ENCODE measurements around the gene RNF4.
"Not testable (repeated sequence)": the region's sequence is repeated elsewhere in the genome, so short reads cannot be mapped to it uniquely, and the experiment has no call there.

The RNF4 gene, protein sequence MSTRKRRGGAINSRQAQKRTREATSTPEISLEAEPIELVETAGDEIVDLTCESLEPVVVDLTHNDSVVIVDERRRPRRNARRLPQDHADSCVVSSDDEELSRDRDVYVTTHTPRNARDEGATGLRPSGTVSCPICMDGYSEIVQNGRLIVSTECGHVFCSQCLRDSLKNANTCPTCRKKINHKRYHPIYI

DNA sequence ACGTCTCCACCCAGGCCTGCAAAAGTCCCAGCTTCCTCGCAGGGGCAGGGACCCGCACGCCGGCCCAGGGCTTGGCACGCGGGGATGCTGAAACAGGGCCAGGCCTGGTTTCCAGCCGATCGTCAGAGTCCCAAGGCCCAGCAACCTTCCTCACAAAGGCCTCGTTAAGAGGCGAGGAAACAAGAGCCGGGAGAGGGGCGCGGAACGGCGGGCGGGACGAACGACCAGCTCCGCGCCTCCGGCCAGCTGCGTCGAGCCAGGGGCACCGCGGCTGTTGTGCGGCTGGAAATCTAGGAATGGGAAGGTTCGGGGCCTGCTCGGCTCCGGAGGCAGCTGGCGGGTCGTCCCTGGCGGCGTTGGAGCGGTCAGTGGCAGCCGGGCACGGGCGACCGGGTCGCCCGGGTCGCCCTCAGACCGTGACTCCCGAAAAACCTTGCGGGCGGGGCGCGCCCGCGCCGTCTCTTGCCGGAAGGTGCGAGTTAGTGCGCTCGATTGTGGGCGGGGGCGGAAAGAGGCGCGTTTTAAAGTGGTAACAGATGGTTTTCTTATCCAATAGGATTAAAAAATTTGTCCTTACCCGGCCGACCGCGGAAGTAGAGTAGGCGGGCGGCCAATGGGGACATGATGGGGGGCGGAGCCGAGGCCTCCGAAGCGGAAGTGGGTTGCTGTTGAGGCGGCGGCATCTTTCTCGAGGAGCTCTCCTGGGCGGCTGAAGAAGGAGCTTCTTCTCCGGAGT is at the start of gene RNF4:
RNF4 (plus strand) TSS at position 651 of the 736 bp plus-strand sequence. CDS start 21,388 bp downstream, outside the sequence.
- ATAC-seq (replicated peaks): peak; percentile 85
- H3K36me3 Mint-ChIP-seq: peaks cover 21 to 27% of the 10 kb centered on the region in 2 donors
- H3K9me3 Mint-ChIP-seq: no peaks in the 10 kb centered on the region

DNA sequence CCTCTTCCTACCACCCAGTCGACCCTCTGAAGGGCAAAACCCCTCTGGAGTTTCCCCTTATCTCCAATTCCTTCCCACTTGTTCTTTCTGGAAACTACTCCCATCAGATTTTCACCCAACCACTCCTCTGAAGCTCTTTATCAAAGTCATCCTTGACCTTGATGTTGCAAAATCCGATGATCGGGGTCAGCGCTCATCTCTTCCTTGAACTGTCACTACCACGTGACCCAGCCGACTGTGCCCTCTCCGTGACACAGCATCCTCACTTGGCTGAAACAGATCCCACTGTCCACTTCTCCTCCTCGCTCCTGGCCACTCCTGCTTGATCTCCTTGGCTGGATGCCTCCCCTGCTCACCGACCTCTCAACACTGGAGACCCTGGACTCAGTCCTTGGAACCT is 49.1 kb upstream of the RNF4 start:
- peaks cover 23 to 33% of the 10 kb centered on the region in 2 donors for H3K4me1 Mint-ChIP-seq
- H3K27me3 Mint-ChIP-seq: peaks cover 56% of the 10 kb centered on the region in 2 donors
- DNase-seq (no peak), ATAC-seq (replicated peaks) (no peak)
- H3K9me3 Mint-ChIP-seq: no peaks in the 10 kb centered on the region
- peak overlapping the region; percentile 34 for H3K27ac Mint-ChIP-seq
- H3K4me3 Mint-ChIP-seq: peak overlapping the region; percentile 0 to 12
- no peaks in the 10 kb centered on the region for H3K36me3 Mint-ChIP-seq

More for the DNA sequence above, at the start of gene RNF4:
- DNase-seq: peak; percentile 95
- Mint-ChIP-seq H3K27me3 (peaks cover 2% of the 10 kb centered on the region in 2 donors), H3K27ac (peak within 1 kb of the TSS; percentile 99), H3K4me3 (peak within 1 kb of the TSS; percentile 97 to 98), H3K4me1 (peaks cover 22 to 47% of the 10 kb centered on the region in 2 donors)

DNA sequence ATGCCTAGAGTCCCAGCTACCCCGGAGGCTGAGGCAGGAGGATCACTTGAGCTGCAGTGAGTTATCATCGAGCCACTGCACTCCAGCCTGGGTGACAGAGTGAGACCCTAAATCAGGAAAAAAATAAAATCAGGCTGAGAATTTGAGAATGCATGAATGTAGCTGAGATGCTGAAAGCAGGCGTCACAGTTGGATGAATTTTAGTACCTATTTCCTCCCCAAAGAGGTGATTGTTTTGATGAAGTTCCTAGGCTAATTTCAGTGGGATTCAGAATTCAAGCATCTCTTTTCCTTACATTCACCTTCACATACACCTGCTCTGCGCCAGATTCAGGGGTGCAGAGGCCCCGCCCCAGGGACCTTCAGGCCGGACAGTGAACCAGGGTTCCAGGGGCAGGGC is 47.0 kb upstream of the RNF4 start:
- H3K4me3 Mint-ChIP-seq: no peak overlapping the region
- H3K27me3 Mint-ChIP-seq: peaks cover 39 to 41% of the 10 kb centered on the region in 2 donors
- DNase-seq: no peak
- peaks cover 23% of the 10 kb centered on the region in 2 donors for H3K4me1 Mint-ChIP-seq
- no peaks in the 10 kb centered on the region for H3K9me3 Mint-ChIP-seq
- ATAC-seq (replicated peaks): no peak
- no peaks in the 10 kb centered on the region for H3K36me3 Mint-ChIP-seq
- no peak overlapping the region for H3K27ac Mint-ChIP-seq

DNA sequence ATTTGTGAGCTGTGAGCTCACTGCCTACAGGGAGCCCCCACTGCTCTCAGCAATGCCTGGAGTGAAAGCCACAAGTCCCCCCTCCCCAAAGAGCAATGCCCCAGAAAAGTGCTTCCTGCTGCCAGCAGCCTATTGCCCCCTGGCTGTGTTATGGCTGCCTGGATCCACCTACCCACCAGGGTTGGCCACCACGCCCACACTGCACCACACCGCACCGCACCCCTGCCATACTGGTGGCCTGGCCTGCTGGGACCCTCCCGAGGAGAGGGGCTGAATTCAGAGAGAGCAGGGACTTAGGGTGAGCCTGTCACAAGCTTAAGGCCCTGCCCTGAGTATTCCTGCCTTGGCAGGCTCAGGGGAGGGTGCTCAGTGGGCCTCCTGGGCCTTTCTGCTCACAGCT is 45.8 kb upstream of the RNF4 start:
- no peak overlapping the region for H3K4me3 Mint-ChIP-seq
- peaks cover 31 to 34% of the 10 kb centered on the region in 2 donors for H3K27me3 Mint-ChIP-seq
- H3K4me1 Mint-ChIP-seq: peaks cover 15 to 16% of the 10 kb centered on the region in 2 donors
- DNase-seq: no peak
- no peaks in the 10 kb centered on the region for H3K9me3 Mint-ChIP-seq
- no peak overlapping the region for H3K27ac Mint-ChIP-seq
- ATAC-seq (replicated peaks): no peak
- no peaks in the 10 kb centered on the region for H3K36me3 Mint-ChIP-seq

DNA sequence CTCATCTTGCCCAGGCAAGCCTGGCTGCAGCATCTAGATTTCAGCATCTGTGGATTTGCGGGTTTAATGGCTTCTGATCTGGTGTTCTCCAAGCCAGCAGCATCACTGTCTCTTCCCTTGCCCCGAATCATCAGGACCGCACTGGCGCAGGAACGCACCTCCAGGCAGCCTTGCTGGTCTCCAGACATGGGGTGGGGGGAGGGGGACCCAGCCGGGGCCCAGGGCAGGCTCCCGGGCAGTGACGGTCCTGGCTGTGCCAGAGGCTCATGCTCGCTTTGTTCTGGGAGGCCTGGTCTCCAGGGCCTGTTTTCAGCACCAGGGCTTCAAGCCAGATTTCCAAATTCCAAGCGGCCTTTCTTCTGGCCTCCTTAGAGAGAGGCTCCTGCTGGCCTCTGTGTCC is 45.2 kb upstream of the RNF4 start:
- Mint-ChIP-seq H3K27ac (no peak overlapping the region), H3K36me3 (no peaks in the 10 kb centered on the region), H3K27me3 (peaks cover 33 to 35% of the 10 kb centered on the region in 2 donors), H3K4me1 (peaks cover 14 to 18% of the 10 kb centered on the region in 2 donors), H3K4me3 (no peak overlapping the region), H3K9me3 (no peaks in the 10 kb centered on the region)
- no peak for ATAC-seq (replicated peaks)
- no peak for DNase-seq

DNA sequence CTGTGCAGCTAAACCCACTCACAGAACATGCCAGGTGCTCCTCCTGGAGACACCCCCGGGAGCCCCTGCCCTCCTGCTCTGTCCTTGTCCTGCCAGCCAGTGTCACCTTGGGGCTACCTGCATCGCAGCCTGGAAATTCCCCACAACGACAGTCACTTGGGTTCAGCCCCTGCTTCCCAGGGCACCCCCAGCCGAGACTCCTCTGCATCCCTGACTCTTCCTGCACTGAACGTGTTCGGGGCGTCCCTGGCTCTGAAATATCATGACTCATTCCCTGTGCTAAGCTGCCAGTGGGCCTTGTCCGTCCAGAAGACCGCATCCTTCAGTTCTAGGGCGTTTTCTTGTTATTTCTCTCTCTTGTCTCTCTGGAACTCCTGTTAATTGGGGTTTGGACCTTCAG is 44.3 kb upstream of the RNF4 start:
- no peaks in the 10 kb centered on the region for H3K9me3 Mint-ChIP-seq
- ATAC-seq (replicated peaks) (no peak), DNase-seq (no peak)
- no peaks in the 10 kb centered on the region for H3K36me3 Mint-ChIP-seq
- no peak overlapping the region for H3K4me3 Mint-ChIP-seq
- no peak overlapping the region for H3K27ac Mint-ChIP-seq
- peaks cover 35 to 39% of the 10 kb centered on the region in 2 donors for H3K27me3 Mint-ChIP-seq
- H3K4me1 Mint-ChIP-seq: peaks cover 6 to 12% of the 10 kb centered on the region in 2 donors

DNA sequence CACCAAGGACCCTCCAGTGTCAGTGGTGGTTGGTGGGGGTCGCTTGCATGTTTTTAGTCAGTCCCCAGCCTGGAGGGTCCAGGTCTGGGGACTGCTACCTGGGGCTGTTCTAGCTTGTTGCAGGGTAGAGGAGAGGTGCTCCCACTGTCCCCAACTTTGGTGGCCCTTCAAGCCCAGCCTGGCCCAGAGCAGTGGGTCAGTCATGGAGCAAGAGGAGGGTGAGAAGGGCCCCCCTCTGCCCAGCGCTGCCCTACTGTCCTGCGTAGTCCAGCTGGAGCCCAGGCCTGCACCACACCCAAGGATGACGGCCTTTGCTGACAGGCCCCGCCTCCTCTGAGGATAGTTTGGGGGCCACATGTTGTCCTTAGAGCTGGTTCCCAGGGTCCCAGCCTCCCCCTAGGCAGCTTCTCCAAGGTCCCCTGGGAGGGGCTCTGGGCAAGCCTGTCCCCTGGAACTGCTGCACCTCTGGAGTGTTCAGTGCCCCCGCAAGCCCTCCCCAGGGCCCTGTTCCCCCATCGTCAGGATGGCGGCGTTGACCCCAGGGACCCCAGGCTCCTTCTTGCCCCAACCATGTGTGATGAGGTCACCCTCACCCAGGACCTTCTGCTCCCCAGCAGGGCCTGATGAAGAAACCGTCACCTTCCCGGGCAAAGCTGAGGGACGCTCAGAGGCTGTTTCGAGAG is 43.4 kb upstream of the RNF4 start:
- Mint-ChIP-seq H3K9me3 (no peaks in the 10 kb centered on the region), H3K4me3 (no peak overlapping the region), H3K27me3 (peaks cover 26 to 30% of the 10 kb centered on the region in 2 donors), H3K4me1 (peaks cover 0 to 6% of the 10 kb centered on the region in 2 donors), H3K27ac (no peak overlapping the region), H3K36me3 (no peaks in the 10 kb centered on the region)
- DNase-seq: no peak
- ATAC-seq (replicated peaks): no peak

DNA sequence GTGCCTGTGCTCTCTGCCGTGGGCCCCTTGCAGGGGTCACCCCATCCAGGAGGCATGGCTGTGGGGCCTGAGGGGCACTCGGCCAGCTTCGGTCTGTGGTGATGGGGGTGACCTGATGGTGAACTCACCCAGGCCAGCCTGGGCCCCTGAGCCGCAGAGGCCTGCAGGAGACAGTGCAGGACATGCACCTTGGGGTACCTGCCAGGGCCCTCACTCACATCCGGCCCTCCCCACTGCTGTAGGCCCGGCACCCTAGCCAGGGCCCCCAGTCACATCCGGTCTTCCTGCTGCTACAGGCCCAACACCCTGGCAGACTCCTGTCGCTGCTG is 42.9 kb upstream of the RNF4 start:
- Mint-ChIP-seq H3K27ac (no peak overlapping the region), H3K27me3 (peaks cover 21 to 25% of the 10 kb centered on the region in 2 donors), H3K4me3 (no peak overlapping the region), H3K9me3 (no peaks in the 10 kb centered on the region), H3K36me3 (no peaks in the 10 kb centered on the region), H3K4me1 (peaks cover 0 to 6% of the 10 kb centered on the region in 2 donors)
- DNase-seq (no peak), ATAC-seq (replicated peaks) (no peak)

DNA sequence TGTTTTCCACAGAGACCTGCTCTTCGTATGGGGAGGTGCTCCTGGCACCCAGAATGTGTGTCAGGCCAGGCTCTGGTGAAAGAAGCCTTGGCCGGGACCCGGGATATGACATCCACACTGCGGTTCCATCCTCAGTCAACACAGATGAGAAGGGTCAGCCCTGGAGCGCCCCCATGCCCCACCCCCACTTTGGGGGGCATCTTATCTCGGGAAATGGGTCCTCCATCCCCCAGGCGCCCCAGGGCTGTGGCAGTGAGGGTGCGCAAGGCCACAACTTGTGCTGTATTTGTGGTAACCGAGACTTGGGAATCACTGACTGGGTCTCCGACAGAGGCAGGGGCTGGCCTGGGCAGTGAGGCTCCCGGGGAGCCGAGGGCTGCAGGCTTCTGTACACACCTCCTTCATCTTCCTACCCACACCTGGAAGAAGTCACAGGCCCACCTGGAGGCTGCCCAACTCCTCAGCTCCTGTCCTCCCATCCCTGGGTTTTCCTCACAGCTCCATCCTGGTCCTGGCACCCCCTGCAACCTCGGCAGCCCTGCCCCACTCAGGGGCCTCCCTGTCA is 42.1 kb upstream of the RNF4 start:
- H3K4me1 Mint-ChIP-seq: peaks cover 0 to 6% of the 10 kb centered on the region in 2 donors
- H3K4me3 Mint-ChIP-seq: no peak overlapping the region
- no peaks in the 10 kb centered on the region for H3K36me3 Mint-ChIP-seq
- no peak overlapping the region for H3K27ac Mint-ChIP-seq
- ATAC-seq (replicated peaks): no peak
- peaks cover 20 to 33% of the 10 kb centered on the region in 2 donors for H3K27me3 Mint-ChIP-seq
- no peak for DNase-seq
- no peaks in the 10 kb centered on the region for H3K9me3 Mint-ChIP-seq

DNA sequence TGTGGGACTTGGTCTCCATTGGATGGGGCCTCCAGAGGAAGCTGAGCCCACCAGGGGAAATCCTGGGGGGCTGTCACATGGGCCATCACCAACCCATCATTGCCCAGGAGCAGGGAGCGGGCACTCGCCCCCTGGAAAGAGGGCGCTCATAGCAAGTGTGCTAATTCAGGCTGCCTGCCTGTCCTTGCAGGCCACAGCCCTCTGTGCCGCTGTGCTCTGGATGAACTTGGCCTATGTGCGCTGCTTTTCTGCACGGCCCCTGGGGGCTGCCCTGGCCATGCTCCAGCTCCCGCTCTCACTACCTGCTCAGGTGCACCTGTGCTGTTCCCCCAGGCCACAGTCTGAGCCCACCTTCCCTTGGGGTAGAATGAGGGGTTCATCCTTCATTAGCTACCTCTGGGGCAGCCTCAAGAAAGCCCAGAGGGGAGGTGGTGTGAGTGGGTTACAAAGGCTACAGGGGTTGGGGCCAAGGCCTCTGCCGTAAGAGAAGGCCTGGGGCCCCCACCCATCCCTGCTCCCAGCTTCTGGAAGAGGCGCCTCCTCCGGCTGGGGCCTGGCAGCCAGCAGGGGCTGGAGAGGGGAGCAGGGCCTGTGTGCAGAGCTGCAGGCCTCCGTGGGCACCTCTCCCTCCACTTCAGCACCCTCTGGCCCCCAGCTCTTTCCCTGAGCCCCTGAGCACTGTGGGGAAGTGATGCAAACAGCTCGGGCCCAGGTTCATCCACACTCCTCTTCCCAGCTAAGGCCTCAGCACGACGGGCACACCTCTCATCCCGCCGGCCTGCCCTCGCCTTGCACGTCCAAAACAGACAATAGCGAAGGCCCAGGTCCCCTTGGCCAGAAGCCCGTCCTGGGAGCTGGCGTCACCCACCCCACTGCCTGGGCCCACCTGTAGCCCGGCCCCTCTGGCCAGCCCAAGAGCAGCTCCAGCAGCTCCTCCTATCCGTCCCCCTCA is 41.2 kb upstream of the RNF4 start:
- Mint-ChIP-seq H3K27ac (no peak overlapping the region), H3K4me1 (peaks cover 0 to 2% of the 10 kb centered on the region in 2 donors), H3K27me3 (peaks cover 14 to 28% of the 10 kb centered on the region in 2 donors), H3K4me3 (no peak overlapping the region), H3K9me3 (no peaks in the 10 kb centered on the region), H3K36me3 (no peaks in the 10 kb centered on the region)
- DNase-seq (no peak), ATAC-seq (replicated peaks) (no peak)

DNA sequence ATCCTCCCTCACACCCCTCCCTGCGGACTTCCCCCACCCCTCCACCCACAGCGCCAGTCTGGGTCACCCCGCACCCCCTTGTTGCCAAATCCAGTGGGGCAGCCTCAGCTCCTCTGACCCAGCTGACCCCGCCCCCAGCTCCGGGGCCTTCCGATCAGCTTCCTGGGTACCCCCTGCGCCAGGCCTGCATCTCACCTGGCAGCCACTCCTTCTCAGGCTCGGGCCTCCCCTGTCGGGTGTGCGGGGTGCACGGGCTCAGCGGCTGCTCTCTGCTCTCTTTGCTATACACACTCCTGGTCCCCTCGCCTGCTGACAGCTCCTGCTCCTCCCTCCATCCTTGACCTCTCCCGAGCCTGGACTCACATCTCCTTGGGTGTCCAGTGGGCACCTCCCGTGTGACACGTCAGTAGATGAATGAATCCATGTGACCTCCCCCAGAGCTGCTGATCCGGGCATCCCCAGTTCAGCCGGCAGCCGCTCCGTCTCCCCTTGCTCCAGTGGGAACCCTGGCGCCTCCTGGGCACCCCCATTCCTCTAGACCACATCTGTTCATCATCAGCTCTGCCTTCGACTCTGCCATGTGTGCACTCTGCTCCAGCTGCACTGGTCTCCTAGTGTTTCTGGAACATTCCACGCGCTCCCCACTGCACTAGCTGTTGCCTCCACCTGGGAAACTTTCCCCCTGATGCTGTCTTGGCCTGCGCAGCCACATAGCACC is 40.3 kb upstream of the RNF4 start:
- no peak overlapping the region for H3K4me3 Mint-ChIP-seq
- DNase-seq: no peak
- H3K9me3 Mint-ChIP-seq: no peaks in the 10 kb centered on the region
- no peak overlapping the region for H3K27ac Mint-ChIP-seq
- peaks cover 8 to 22% of the 10 kb centered on the region in 2 donors for H3K27me3 Mint-ChIP-seq
- H3K4me1 Mint-ChIP-seq: peaks cover 0 to 2% of the 10 kb centered on the region in 2 donors
- H3K36me3 Mint-ChIP-seq: no peaks in the 10 kb centered on the region
- no peak for ATAC-seq (replicated peaks)

DNA sequence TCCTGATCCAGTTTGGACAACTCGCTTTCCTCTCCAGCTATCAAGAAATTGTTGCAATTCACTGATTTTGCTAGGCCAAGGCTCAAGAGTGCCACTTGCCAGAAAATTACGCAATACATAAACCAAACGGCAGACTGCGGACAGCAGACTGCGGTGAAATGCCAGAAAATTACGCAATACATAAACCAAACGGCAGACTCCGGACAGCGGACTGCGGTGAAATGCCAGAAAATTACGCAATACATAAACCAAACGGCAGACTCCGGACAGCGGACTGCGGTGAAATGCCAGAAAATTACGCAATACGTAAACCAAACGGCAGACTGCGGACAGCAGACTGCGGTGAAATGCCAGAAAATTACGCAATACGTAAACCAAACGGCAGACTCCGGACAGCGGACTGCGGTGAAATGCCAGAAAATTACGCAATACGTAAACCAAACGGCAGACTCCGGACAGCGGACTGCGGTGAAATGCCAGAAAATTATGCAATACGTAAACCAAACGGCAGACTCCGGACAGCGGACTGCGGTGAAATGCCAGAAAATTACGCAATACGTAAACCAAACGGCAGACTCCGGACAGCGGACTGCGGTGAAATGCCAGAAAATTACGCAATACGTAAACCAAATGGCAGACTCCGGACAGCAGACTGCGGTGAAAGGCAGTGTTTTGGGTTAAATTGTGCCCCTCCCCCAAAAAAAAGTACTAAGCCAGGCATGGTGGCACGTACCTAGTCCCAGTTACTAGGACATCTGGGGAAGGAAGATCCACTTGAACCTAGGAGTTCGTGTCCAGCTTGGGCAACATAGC is 38.8 kb upstream of the RNF4 start:
- H3K4me1 Mint-ChIP-seq; ATAC-seq (replicated peaks); H3K36me3 Mint-ChIP-seq; DNase-seq; H3K9me3 Mint-ChIP-seq; H3K4me3 Mint-ChIP-seq; H3K27ac Mint-ChIP-seq: not testable (repeated sequence)
- peaks cover 13 to 27% of the 10 kb centered on the region in 2 donors for H3K27me3 Mint-ChIP-seq

Measured in stimulated activated naive B cell treated with anti-CD40 and anti-IgM and Interleukin-4, amounts not matched to agents 10 μg/mL and 1 μg/mL and 100 μg/mL, for 72 hours (primary cell).